ENCODE measurements around the gene EIF2B1. TPM values are rescaled to one million over a fixed set of nuclear protein-coding genes. Genes with fewer than 3 reads are reported as not detected.

The EIF2B1 gene
- total and polyA plus RNA-seq, 9 of the 15 experiments (the other 6 are each of a cell fraction or from before 2014, with no cell fraction given) = 35.7 to 195 (median 67.8) TPM

- TF ChIP-seq ZBTB12 (CRISPR knock-in tag; IDR thresholded peaks at IDR 0.05) = peak; percentile 100
- TF ChIP-seq, protein P1, sequence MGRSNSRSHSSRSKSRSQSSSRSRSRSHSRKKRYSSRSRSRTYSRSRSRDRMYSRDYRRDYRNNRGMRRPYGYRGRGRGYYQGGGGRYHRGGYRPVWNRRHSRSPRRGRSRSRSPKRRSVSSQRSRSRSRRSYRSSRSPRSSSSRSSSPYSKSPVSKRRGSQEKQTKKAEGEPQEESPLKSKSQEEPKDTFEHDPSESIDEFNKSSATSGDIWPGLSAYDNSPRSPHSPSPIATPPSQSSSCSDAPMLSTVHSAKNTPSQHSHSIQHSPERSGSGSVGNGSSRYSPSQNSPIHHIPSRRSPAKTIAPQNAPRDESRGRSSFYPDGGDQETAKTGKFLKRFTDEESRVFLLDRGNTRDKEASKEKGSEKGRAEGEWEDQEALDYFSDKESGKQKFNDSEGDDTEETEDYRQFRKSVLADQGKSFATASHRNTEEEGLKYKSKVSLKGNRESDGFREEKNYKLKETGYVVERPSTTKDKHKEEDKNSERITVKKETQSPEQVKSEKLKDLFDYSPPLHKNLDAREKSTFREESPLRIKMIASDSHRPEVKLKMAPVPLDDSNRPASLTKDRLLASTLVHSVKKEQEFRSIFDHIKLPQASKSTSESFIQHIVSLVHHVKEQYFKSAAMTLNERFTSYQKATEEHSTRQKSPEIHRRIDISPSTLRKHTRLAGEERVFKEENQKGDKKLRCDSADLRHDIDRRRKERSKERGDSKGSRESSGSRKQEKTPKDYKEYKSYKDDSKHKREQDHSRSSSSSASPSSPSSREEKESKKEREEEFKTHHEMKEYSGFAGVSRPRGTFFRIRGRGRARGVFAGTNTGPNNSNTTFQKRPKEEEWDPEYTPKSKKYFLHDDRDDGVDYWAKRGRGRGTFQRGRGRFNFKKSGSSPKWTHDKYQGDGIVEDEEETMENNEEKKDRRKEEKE (IDR thresholded peaks at IDR 0.05; ENCODE audit: borderline replicate concordance in 1 of 2, control insufficient read depth in 1 of 2, low read depth in 2 of 2, low read length in 1 of 2) = no peak
- TF ChIP-seq ZNF766 (CRISPR knock-in tag; conservative IDR thresholded peaks at IDR 0.05) = no peak
- TF ChIP-seq ZBTB9 (CRISPR knock-in tag; IDR thresholded peaks at IDR 0.05) = 0 out of 2 replicates have a peak, but pooled peaks have one; percentile 39
- TF ChIP-seq NCOA6 (IDR thresholded peaks at IDR 0.05) = no peak
- TF ChIP-seq HDAC1 (IDR thresholded peaks at IDR 0.05) = peak in 1 of 2 experiments; percentile 100; a peak in 2 of 4 replicates
- TF ChIP-seq ELF2 (CRISPR knock-in tag; IDR thresholded peaks at IDR 0.05) = peak; percentile 99
- TF ChIP-seq PHF8 (IDR thresholded peaks at IDR 0.05; ENCODE audit: borderline replicate concordance, low read length) = peak; percentile 99
- no peak for TF ChIP-seq RBM25 (IDR thresholded peaks at IDR 0.05; ENCODE audit: low read depth, low read length, severe bottlenecking)
- TF ChIP-seq BCOR (IDR thresholded peaks at IDR 0.05) = no peak
- no peak for TF ChIP-seq ZNF41 (CRISPR knock-in tag; conservative IDR thresholded peaks at IDR 0.05)
- peak; percentile 62 for TF ChIP-seq CCNT2 (IDR thresholded peaks at IDR 0.05; ENCODE audit: borderline replicate concordance, extremely low read depth, insufficient read length, low read depth, low read length)
- TF ChIP-seq HDAC6 (IDR thresholded peaks at IDR 0.05; ENCODE audit: low read depth, low read length) = no peak
- peak; percentile 98 for TF ChIP-seq SIN3B (IDR thresholded peaks at IDR 0.05; ENCODE audit: low read depth)
Observed at GRCh38 chr12:123633379-123634141, at the start of gene EIF2B1, which contains the start of gene GTF2H3 (continued).
